ENCODE results near the gene SARDH.

The SARDH gene, protein sequence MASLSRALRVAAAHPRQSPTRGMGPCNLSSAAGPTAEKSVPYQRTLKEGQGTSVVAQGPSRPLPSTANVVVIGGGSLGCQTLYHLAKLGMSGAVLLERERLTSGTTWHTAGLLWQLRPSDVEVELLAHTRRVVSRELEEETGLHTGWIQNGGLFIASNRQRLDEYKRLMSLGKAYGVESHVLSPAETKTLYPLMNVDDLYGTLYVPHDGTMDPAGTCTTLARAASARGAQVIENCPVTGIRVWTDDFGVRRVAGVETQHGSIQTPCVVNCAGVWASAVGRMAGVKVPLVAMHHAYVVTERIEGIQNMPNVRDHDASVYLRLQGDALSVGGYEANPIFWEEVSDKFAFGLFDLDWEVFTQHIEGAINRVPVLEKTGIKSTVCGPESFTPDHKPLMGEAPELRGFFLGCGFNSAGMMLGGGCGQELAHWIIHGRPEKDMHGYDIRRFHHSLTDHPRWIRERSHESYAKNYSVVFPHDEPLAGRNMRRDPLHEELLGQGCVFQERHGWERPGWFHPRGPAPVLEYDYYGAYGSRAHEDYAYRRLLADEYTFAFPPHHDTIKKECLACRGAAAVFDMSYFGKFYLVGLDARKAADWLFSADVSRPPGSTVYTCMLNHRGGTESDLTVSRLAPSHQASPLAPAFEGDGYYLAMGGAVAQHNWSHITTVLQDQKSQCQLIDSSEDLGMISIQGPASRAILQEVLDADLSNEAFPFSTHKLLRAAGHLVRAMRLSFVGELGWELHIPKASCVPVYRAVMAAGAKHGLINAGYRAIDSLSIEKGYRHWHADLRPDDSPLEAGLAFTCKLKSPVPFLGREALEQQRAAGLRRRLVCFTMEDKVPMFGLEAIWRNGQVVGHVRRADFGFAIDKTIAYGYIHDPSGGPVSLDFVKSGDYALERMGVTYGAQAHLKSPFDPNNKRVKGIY

DNA sequence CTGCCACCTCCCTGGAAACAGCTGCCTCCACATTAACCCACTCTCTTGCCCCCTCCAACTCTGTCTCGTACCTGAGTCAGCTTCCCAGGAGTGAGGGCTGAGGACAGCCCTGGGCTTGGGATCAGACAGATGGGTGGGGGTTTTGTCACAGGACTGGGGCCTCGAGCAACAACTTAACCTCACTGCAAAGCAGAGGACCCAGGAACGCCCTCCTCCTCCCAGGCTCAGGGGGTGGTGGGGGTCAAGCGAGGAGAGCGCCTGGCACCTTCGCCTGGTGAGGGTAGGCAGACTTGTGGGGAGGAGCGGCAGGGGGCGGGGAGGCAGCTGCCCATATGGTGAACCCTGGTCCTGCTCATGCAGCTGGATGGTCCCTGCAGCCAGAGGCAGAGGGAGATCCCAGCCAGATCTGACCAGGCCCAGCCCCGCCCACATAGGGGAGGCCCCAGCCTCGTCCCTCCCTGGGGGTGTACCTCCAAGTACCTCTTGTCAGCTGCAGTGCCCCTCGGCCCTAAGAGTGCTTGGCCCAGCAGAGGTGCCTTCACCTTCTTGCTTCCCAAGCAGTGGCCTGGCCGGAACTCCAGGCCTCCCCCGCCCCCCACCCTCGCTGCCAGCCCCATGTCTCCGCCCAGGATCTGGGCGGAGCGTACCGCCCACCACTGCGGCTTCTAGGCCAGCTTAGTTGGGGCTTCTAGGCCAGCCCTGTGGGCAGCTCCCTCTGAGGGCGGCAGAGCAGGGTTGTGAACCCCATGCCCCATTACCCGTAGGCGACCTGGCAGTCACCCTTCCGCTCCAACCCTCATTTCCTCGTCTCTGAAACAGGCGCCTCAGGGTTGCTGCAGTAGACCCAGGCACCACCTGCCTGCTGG is at the start of gene SARDH:
Gene SARDH, minus strand, starts transcription at position 579 of the 866 bp plus-strand sequence. CDS start 4,179 bp downstream, outside the sequence.
- TF ChIP-seq, protein P1, sequence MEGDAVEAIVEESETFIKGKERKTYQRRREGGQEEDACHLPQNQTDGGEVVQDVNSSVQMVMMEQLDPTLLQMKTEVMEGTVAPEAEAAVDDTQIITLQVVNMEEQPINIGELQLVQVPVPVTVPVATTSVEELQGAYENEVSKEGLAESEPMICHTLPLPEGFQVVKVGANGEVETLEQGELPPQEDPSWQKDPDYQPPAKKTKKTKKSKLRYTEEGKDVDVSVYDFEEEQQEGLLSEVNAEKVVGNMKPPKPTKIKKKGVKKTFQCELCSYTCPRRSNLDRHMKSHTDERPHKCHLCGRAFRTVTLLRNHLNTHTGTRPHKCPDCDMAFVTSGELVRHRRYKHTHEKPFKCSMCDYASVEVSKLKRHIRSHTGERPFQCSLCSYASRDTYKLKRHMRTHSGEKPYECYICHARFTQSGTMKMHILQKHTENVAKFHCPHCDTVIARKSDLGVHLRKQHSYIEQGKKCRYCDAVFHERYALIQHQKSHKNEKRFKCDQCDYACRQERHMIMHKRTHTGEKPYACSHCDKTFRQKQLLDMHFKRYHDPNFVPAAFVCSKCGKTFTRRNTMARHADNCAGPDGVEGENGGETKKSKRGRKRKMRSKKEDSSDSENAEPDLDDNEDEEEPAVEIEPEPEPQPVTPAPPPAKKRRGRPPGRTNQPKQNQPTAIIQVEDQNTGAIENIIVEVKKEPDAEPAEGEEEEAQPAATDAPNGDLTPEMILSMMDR (IDR thresholded peaks at IDR 0.05; ENCODE audit: low read length, missing control alignments) = no peak
- peak; percentile 46 for DNase-seq (ENCODE audit: low read depth)
- peak within 1 kb of the TSS; percentile 50 for H3K4me3 ChIP-seq (replicated peaks; ENCODE audit: low read depth, low read length)

DNA sequence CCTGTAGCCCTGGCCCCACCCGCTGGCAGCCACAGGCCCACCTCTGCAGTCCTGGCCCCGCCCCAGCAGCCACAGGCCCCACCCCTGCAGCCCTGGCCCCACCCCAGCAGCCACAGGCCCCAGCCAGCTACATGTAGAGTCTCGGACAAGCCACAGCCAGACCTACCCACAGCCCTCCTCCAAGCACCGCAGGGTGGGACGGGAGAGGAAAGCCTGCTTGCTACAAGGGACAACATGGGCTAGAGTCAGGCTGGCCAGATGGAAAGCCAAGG is 49.5 kb upstream of the SARDH start:
- no peak for DNase-seq (ENCODE audit: low read depth)
- no peak overlapping the region for H3K4me3 ChIP-seq (replicated peaks; ENCODE audit: low read depth, low read length)
- TF ChIP-seq, protein P1 (IDR thresholded peaks at IDR 0.05; ENCODE audit: low read length, missing control alignments) = no peak

DNA sequence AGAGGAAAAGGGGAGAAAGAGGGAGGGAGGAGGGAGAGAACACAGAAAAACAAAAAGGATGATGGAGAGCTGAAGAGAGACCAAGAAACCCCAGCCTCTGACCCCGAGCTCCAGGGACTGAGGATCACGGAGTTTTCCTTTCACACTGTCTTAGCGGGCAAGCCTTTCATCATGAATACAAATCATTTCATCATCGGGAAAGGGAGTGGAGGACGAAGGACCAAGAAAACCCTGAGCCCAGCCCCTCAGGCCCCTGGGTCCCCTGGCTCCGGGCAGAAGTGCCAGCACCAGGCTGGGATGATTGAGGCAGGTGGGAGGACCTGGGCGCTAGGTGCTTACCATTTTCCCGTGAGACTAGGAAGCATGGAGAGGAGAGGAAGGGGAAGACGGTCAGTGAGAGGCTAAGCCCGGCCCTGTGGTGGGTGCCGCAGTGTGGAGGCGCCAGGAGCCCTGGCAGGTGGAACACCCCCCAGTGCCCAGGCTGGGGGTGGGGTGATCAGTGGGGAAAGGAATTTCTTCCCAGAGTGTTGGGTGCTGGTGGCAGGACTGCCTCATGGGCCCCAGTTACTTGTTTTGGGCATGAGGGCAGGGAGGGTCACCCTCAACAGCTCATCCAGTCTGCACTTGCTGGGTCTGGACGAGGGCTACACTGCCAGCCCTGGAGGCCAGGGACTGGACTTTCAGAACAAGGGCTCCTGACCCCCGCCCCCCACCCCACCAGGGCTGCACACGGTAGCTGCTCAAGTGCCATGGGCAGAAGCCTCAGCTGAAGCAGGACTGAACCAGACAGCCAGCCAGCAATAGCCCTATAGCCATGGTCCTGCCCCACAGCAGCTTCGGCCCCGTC is 49.0 kb upstream of the SARDH start:
- TF ChIP-seq, protein P1 (IDR thresholded peaks at IDR 0.05; ENCODE audit: low read length, missing control alignments) = no peak
- H3K4me3 ChIP-seq (replicated peaks; ENCODE audit: low read depth, low read length) = no peak overlapping the region
- no peak for DNase-seq (ENCODE audit: low read depth)

DNA sequence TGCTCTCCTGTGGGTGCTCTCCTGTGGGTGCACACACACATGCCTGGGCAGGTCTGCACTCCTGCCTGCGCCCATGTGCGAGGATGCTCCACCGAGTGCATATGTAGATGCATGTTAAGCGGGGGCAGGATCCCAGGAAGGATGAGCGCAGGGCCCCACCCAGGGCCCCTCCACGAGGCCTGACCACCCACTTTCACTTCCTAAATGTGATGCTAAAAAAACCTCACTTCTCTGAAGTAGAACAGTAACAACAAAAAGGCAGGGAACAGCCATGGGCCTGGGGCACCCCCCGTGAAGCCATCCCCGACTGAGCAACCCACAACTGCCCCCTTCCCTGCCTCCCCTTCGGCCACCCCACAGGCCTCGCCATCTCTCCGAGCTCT is 48.2 kb upstream of the SARDH start:
- no peak for DNase-seq (ENCODE audit: low read depth)
- TF ChIP-seq, protein P1 (IDR thresholded peaks at IDR 0.05; ENCODE audit: low read length, missing control alignments) = no peak
- no peak overlapping the region for H3K4me3 ChIP-seq (replicated peaks; ENCODE audit: low read depth, low read length)

DNA sequence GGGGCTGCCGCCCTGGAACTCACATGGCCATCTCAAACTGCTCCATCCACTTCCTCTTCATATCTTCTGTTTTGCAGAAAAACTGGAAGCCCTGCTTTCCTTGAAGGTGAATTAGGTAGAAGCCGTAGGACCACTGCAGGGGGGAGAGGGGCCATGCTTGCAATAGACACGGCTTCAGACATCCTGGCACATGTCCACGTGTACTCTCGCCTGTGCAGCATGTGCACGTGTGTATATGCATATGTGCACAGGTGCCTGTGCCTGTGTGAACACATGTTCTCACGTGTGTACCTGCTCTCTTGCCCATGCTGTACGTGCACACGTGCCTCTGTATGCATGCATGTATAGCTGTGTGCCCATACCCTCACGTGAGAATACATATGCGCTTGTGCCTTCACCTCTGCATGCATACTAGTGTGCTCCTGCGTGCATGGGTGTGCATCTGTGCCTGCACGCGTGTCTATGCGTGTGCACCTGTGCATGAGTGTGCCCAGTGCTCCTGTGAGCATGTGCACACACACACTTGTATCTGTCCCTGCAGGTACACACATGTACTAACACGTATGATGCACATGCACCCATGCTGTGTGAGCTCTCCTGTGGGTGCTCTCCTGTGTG is 47.7 kb upstream of the SARDH start:
- TF ChIP-seq, protein P1 (IDR thresholded peaks at IDR 0.05; ENCODE audit: low read length, missing control alignments) = no peak
- DNase-seq (ENCODE audit: low read depth) = no peak
- H3K4me3 ChIP-seq (replicated peaks; ENCODE audit: low read depth, low read length) = no peak overlapping the region

Data from fibroblast of pulmonary artery (primary cell).